ENCODE results near the gene TSPAN9.

TSPAN9 gene, protein sequence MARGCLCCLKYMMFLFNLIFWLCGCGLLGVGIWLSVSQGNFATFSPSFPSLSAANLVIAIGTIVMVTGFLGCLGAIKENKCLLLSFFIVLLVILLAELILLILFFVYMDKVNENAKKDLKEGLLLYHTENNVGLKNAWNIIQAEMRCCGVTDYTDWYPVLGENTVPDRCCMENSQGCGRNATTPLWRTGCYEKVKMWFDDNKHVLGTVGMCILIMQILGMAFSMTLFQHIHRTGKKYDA

DNA sequence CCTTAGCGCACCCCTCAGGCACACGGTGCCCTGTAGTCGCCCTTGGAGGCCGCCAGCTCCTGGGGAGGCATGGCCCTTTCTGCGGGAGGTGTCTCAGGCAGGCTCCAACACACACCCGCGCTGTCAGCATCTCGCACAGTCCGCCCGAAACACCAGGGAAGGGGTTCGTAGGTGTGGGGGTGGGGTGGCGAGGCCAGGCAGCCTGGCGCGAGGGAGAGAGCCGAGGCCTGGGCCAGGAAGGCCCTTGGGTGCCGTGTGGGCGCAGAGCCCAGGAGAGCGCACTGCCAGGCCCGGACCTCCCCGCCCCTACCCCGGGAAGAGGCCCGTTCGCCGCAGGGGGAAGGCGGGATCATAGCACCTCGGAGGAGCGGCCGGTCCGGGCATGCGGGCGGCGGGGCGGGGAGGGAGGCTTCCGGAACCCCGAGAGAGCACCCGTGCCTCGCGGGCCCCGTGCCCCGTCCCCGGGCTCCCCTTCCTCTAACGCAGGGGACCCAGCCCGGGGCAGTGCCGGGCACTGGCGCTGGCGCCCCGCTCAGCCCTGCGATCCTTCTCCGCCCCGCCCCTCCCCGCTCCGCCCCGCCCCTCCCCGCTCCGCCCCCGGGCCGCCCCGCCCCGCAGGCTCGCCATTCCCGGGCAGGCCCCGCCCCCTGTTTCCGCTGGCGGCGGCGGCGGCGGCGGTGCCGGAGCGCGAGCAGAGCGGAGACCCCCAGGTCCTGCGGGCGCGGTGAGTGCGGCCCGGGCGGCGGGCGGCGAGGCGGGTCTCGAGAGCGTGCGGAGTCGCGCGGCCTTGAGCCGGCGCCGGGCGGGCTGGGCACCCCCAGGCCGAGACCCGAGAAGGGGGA, at the start of gene TSPAN9:
Gene TSPAN9, plus strand, starts transcription at position 650 of the 842 bp plus-strand sequence. CDS start 123,815 bp downstream, outside the sequence.
- DNase-seq = peak; percentile 15 to 71 (median 69)

DNA sequence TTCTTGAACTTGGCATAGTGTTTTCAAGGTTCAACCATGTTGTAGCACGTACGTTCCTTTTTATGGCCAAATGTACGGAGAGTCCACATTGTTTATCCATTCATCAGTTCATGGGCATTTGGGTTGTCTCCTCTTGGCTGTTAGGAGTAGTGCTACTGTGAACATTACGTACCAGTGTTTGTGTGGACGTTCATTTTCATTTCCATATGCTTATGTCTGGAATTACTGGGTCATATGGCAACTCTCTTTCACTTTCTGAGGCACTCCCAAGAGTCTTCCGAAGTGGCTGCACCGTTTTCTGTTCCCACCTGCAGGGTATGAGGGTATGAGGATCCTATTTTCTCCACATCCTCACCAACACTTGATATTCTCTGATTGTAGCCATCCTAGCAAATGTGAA, 49.1 kb upstream of the TSPAN9 start:
- no peak for DNase-seq

DNA sequence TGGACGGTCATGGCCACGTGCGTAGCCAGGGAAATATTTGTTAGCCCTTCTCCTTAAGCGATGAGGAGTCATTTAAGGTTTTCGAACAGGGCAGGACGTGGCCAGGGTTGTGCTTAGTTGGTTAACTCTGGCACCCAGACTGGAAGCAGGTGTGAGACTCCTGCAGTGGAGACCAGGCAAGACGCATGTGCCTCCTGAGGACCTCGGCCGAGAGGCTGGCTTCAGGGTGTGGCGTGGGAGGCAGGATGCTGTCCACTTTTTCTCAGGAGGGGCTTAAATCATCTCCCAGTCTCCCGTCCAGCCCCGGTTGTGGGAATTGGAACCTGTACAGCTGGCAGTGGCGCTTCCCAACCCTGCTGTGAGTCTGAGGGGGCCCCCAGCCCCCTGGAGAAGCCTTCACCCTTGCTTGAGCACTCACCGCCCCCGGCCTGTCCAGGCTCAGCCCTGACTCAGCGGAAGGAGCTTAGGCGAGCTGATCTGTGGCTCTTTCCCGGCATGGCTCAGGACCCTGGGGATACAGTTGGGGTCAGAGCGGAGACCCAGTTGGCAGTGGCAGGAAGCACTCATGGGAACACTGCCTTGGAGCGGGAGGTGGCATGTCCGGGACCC, 46.3 kb upstream of the TSPAN9 start:
- no peak for DNase-seq

DNA sequence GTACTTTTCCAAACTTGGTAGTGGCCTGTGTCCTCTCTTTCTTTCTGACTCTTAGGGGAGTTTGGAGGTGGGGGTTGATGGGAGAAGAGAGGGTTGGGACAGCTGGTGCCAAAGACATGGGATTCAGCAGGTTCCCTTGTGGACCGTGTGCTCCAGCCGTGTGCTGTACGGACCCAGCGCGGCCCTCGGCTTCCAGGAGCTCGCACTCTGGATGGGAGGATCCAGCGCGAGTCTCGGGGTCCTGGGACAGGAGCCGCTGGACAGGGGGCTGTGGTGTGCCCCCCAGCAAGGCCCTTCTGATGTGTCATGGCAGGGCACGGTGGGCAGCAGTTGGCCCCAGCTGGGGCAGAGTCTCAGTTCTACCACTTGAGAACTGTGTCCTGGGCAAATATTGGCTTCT, 45.0 kb upstream of the TSPAN9 start:
- no peak for DNase-seq

DNA sequence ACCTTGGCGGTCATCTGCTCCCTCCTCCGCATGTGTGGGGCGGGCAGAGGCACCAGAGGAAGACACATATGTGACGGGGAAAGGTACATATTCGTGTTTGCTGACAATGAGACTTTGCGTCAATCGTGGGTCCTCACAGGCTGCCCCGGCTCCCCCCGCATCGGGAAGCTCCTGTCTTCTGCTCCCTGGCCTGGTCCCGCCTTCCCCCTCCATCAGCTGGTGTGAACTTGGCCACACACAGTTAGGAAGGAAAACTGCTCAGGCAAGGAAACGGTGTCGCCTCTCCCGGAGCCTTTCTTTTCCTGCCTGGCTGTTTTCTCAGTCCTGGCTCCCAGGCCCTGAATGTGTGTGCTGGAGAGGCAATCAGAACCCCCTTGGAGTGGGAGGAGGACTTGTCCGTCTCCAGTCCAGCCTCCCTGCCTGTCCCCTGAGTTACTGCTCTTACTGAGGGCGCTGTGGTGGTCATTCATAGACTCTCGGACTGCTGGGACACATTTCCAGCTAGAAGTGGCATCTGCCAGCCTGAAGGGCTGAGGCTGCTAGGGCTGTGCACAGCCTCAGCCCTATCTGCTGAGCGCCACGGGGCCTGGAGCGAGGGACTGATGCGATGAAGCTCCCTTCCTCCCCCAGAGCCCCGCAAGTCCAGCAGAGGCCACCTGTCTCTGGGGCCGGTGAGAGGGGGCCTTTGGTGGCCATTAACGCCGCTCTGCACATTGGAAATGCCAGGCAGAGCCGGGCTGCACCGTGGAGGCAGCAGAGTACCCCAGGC, 44.2 kb upstream of the TSPAN9 start:
- DNase-seq = no peak

DNA sequence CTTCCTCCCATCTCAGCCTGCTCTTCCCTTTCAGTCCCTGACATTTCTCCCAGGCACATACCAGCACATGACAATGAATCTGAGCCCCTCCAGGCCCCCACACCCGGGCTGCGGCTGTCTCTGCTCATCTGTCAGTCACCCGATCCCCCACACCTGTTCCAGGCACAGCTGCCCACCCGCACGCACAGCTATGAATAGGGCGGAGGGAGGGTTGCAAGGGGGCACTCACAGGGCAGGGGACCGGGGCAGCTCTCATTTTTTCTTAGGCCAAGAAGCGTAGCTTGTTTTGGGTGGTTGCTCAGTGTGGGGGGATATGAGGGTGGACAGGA, 43.7 kb upstream of the TSPAN9 start:
- DNase-seq = no peak

DNA sequence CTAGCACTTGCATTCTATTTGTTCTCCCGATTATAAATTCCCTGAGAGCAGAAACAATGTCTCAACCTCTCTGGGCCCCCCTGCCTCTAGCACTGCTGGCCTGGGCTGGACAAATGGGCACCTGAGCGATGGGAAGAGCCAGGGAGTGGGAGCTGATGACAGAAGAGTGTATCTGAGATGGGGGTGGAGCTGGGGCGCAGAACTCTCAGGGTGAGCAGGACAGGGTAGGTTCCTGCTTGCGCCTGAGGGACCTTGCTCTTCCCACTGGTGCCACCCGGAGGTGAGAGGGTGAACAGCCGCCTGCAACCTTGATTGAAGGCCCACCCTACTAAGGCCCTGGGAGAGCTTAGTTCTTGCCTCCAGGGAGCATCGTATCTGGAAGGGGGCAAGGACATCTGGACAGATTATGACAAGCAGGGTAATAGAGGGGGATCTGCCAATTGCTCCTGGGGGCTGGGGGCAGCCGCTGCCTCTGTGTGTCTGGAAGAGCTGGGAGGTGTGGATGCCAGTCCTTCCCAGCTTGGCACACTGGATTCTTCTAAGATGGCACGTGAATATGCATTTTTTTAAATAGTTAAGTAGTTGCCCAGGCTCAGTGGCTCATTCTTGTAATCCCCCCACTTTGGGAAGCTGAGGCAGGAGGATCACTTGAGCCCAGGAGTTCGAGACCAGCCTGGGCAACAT, 43.0 kb upstream of the TSPAN9 start:
- no peak for DNase-seq

DNA sequence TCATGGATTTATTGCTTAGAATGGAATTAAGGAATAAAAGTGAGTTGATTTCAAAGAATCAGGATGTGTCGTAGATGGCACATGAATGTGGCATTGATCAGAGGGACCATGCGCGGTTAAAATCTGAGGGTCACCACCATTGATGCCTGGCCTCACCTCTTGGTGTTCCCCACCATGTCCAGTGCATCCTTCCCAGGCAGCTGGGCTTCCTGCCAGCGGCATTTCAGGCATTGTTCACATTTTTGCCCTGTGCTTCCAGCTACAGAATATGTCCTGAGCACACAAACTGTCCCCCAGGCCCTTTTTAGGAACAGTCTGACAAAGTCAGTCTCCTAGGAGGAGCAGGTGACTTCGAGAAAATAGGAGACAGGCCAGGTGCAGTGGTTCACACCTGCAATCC, 42.0 kb upstream of the TSPAN9 start:
- no peak for DNase-seq

DNA sequence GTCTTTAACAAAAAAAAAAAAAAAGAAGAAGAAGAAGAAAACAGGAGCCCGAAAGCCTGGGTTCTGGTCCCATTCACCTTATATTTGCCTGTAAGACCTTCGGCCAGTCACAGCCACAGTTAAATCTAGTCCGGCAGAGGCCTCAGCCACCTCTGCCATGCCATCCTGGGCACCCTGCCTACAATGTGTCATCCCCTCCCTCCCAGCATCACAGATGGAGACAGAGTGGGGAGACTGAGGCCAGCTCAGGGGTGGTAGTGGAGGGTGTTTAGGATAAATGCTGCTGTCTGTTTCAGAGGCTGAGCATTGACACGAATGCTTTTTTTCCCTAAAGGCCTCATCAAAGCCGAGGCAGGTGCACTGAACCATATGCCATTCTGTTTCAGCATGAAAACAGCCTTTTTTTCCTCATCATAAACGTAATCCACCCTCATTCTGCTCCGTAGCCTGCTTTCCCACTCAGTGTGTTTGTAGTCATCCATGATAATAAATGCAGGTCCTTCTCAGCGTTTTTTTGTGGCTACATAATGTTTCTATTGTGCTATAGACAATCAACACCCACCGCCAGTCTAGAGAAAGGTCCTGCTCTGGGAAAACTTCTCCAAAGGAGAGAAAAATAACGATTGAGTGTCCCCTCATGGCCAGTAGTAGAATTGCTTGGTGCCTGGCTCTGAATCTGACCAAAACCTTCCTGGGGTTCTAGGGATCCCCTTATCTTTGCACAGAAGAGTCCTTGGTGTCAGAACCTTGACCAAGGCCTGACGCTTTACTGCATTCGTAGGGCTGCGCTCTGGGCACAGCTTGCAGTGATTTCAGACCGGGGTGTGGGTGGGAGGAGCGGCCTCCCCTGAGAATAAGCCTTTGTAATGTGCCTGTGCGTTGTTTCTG, 41.1 kb upstream of the TSPAN9 start:
- no peak for DNase-seq

DNA sequence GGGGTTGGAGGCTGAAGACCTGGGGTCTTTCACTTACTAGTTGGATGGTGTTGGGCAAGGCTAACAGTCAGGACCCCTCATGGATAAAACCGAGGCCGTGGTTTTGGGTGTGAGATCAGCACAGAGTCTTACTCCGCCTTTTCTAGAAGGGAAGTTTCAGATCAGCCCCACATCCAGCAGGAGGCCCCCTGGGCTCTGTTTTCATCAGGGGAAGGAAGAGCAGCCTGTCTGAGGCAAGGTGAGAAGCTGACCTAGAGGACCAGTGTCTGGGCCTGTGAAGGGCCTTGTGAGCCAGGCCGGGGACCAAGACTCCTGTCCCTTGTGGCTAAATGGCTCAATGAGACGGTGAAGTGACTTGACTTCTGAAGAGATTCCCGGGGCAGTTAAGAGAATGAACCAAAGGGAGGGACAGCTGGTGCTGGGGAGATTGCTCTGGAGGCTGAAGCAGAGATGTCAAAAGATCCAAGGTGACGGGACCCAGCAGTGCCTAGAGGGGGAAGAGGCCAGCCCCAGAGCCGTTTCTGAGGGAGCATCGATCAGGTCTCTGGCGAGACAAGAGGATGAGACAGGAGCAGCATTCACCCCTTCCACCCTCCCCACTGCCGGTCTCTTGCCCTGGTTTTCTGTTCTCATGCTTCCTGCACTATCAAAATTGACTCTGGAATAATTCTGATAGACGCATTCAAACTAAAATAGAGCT, 40.1 kb upstream of the TSPAN9 start:
- no peak for DNase-seq

DNA sequence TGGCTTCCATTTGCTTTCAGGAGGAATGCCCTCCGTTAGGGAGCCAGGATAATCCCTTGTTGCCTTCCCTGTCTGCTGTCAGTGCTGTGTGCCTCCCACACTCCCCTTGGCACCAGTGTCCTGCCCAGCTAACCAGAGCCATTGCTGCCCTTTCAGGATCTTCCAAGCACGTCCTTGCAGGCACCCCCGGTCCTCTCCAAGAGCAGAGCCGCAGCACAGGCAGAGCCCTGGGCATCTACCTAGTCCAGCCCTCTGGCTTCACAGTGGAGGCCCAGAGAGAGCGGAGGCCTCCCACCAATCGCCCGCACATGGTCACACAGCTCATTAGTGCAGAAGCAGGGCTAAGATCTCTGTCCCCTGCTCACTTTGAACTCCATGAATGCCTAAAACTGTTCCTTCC, 39.0 kb upstream of the TSPAN9 start:
- no peak for DNase-seq

DNA sequence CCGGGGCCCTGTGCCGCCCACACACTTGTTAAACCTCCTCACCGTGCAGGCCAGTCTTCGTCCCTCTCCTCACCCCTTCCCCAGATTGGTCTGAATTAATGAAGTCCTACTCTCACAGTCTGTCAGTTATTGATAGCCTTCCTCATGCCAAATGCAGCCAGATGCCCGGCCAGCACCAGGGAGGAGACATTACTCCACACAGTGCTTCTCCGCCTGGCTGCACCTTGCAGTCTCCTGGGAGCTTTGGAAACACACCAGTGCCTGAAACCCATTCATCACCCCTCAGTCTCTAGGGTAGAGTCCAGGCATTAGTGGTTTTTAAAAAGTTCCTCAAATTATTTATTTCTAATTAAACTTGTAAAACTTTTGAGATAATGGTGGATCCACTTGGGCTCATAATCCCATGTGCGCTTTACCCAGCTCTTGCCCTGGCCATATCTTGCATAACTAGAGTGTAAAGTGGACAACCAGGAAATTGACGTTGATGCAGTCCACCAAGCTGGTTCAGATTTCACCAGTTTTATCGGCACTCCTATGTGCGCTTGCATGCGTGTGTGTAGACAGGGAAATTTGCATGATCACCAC, 38.2 kb upstream of the TSPAN9 start:
- DNase-seq = no peak

DNA sequence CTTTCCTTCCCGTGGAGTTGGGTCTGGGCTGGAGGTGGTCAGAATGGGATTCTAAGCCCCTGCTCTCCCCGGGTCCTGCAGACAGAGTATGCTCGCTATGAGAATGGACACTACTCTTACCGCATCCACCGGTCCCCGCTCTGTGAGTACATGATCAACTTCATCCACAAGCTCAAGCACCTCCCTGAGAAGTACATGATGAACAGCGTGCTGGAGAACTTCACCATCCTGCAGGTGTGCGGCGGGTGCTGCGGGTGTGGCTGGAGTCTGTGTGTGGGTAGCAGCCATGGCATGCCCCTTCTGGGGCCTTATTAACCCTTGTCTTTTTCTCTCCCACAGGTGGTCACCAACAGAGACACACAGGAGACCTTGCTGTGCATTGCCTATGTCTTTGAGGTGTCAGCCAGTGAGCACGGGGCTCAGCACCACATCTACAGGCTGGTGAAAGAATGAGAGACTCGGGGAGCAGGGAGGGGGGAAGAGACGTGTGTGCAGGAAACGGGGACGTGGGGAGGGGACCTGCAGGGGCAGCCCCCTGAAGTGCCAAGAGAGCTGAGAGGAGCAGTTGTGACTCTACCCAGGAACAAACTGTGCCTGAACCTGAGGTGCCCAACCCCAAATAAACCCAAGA, 37.0 kb upstream of the TSPAN9 start:
- DNase-seq = no peak

DNA sequence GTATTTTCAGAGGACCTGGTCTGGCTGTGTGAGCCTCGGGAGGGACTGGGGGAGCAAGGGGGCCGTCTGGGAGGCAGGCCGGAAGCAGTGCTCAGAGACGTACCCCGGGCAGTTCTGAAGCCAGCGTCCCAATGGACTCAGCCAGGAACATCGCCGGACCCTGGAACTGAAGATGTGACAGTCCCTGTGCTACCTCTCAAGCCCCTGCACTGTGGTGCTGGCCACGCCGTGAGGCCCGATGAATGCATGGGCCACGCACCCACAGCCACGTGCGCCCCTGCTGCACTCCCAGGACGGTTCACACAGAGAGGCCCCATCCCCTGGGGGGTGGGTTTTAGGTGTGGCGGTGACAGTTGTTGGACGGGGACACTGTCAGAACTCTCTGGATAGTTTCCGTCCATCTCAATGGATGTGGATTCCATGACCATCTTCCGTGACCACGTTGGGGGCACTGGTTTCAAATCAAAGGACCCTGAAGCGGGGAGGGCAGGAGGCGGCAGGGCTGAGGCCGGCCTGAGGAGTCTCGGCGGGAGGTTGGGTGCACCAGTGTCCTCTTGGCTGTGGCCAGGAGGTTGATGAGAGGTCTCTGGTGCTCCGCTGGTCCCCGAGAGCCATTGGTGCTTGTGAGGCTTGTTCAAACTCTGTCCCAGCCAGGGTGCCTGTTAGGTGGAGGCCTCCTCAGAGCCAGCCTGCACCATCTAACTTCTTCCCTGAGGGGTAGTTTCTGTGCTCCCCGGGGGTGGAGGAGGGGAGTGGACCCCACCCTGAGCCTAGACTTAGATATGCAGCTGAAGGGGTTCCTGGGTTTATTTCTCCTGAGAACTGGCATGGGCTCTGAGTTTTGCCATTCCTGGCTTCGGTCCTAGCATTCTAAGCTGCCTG, 36.3 kb upstream of the TSPAN9 start:
- DNase-seq = no peak

DNA sequence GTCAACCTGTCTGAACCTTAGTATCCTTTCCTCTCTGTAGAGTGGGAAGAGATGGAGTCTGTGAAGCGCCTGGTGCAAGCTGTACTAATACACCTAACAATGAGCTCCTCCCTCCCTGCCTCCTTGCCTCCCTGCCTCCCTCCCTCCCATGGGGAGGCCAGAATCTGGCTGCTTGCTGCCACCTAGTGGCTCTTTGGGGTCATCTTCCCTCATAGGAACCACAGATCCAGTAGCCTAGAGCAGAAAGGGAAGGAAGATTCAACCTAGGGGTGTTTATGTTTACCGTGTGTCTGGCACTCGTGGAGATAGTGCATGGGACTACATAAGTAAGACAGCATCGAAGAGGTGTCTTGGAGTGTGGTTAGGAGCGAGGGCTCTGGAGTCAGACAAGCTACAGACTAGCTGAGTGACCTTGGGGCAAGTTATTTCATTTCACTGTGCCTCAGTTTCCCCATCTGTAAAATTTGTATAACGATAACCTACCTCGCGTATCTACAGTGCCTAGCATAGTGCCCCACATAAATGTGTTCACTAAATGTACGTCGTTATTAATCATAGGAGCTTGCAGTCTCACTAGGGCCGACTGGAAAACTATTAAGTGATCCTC, 35.5 kb upstream of the TSPAN9 start:
- peak in 4 of 6 experiments; percentile 4 to 32 (median 10) for DNase-seq

DNA sequence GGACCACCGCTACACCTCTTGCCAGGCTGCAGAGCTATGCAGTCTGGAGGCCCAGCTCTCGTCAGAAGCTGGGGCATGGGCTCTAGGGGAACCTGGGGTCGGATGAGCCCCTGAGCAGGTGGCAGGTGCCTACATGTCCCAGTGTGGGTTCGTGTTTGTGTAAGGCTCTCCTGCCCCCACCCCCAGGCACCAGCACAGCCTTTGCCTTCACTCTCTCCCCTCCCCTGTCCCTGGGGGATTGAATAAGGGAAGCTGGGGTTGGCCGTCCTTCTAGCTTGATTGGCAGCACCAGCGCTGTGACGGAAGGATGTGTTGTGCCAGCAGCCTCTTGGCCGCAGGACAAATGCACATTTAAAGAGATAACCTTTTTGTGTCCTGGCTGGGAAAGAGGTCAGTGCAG, 34.8 kb upstream of the TSPAN9 start:
- DNase-seq = no peak

DNA sequence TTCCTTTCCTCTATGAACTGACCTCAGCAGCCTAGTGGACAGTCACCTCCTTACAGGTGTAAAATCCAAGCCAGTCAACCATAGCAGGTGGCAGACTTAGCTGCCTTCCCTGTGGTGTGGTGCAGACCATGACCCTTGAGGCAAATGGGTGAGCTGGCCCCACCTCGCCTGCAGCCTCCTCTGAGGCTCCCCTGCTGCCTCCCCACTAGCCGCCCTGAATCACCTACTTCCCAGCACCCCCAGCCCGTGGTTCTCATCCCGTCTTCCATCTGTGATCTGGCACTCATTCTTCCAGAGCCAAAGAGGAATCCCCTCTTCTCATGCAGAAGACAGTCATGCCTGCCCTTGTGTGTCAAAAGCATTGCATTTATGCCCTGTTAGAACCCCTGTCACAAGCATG, 34.4 kb upstream of the TSPAN9 start:
- no peak for DNase-seq

DNA sequence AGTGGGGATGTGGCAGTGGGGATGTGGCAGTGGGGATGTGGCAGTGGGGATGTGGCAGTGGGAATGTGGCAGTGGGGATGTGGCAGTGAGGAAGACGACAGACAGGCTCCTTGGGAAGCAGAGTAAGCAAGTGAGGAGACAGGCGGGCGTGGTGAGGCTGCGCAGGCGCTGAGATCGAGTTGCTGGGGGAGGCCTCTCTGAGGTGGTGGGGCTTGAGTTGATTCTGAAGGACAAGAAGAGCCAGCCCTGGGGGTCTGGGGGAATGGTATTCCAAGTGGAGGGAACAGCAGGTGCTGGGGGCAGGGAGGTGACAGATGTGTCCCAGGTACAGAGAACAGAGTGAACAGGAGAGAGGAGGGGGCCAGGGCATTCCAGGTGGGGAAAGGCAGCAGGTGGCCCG, 33.8 kb upstream of the TSPAN9 start:
- DNase-seq = no peak

DNA sequence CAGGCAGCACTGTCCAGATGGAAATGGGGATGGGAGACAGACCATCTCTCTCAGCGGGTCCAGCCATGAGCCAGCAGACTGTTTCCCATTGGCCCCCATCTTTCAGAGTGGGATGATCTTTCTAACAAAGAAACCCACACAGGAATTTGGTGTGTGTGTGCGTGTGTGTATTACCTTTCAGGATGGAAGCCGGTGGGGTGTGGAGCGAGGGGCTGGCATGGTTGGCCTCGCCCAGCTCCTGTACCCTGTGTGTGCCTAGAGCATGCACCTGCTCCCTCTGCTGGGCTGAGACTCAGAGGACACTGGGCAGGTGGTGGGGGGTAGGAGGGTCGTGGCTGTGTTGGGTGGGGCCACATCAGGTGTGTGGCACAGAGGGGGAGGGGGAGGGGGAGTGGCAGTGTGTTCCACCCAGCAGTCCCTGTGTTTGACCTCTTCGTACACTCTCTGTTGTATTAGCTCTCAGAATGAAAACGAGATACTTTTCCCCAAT, 33.0 kb upstream of the TSPAN9 start:
- no peak for DNase-seq
